GM19099 (cell line): ENCODE measurements around the gene TTC7B.

Experiments used
- POLR2A ChIP-seq: IDR thresholded peaks from 3 replicates; pipeline ENCODE4 v1.6.1; 2011; ENCODE audit warnings: low read depth; ENCODE audit not compliant: insufficient read length; ENCODE audit errors: extremely low read depth

Gene TTC7B

DNA sequence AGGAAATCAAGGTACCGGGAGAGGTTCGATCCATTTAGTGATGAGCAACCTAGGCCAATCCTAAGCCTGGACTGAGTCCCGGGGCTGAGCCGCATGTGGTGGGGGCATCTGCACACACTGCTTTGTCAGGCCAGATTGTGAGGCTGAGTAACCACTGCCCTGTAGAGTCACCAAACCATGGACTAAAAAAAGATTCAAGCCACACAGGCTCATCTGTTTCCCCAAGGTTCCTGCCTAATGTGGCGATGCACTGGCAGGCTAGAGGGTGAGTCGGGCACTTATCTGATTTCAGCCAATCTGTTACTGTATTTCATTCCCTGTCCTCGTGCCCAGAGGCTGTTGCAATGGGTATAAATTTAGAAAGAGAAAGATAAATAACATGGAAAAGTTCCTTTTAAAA, 140.8 kb downstream of the TTC7B start:
- TF ChIP-seq POLR2A: no peak

DNA sequence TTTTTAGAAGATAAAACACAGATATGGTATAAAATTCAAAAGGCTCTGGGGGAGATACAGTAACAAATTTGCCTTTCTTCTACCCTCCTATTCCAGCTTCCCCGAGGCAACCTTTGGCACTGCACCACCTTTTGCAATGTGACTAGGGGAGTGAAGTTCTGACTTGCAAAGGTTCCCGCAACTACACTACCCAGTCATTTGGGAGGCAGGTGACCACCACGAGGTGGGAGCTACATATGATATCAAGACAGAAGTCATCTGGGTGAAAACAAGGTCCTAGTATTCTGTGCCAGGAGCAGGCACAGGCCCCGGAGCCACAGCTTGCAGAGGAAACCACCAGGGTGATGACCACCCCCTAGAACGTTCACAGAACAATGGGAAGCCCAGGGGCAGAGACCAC, 141.5 kb downstream of the TTC7B start:
- TF ChIP-seq POLR2A: no peak

DNA sequence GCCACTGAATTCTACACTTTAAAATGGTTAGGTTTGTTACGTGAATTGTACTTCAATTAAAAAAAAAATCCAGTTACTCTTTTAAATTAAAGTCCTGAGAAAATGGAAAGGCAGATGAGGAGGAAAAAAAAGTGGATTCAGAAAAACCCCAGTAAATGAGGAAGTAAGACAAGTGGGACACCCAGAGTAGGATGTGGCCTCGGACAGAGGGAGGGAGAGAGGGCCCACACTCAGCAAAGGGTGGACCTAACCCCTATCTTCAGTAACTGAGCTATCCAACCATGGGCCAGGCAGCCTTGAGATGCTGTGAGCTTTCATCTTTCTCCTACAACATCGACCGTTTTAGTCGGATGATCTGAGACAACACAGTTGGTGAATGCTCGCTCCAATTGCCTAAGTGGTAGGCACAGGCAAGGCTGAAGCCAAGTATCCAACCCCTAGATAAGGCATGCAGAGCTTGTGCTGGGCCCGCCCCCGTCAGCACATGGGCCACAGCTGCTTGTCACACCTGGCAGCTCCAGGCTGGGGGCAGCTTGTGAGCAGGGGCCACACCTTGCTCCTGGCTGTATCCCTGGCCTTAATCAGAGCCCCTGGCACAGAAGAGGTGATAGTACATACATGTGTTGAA, 142.1 kb downstream of the TTC7B start:
- no peak for TF ChIP-seq POLR2A

DNA sequence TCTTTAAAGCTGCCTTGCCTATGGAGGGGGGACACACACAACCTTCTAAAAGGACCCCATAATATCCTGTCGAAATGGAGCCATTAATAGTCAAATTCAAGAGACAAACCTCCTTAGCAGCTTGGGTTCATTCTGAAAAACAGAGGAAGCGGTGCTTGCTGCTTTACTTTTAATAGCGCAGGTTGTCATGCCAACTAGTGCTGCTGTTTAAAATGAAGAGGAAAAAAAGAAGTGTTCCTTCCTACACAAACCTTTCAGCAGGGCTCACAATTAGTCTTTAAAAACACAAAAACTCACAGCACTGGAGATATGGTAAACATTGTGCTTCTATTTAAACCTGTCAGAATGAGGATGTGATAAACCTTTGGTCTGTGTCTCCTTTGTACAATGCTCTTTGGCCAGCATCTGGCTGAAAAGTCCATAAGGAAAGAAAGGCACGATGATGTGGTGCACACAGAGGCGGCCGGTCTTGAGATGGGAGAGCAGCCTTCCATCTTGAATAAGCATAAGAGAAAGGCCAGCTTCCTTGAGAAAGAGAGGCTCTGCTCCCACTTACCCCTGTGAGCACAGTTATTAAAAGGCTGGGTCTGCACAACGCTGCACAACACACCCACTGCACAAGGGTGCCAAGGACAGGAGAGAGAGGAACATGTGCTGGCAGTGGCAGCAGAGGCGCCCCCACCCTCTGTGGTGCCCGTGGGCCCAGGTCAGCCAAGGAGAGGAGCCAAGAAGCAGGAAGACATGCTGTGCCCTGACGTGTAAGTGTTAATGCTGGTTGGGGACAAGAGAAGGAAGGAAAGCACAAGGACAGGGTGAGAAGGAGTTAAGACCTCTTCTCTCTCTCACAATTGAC, 144.6 kb downstream of the TTC7B start:
- no peak for TF ChIP-seq POLR2A

DNA sequence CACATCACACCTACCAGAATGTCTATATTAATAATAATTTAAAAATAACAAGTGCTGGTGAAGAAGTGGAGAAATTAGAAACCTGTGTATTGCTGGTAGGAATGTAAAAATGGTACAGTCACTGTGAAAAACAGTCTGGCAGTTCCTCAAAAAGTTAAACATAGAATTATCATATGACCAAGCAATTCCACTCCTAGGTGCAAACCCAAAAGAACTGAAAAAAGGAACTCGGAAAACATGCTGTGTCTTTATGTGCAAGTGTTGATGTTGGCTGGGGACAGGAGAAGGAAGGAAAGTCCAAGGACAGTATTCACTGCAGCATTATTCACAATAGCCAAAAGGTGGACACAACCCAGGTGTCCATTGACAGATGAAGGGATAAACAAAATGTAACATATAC, 146.5 kb downstream of the TTC7B start:
- TF ChIP-seq POLR2A: no peak

DNA sequence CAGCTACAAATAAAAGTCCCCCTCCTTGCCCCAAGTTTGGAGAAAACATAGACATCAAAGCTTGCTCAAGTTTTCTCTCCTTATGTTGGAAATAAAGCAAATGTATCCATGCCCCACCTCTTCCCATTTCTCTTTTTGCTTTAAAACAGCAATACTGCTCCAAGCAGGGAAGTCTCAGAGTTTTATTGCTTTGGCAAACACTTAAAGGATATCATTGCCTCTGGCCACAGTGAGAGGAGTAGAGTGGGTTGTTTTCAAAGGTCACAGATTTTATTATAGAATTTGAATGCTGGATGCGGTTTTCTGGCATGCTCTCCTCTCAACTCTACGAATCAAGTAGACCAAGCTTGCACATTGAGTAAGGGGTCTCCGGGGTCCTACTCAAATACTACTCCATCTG, 149.7 kb downstream of the TTC7B start:
- no peak for TF ChIP-seq POLR2A

DNA sequence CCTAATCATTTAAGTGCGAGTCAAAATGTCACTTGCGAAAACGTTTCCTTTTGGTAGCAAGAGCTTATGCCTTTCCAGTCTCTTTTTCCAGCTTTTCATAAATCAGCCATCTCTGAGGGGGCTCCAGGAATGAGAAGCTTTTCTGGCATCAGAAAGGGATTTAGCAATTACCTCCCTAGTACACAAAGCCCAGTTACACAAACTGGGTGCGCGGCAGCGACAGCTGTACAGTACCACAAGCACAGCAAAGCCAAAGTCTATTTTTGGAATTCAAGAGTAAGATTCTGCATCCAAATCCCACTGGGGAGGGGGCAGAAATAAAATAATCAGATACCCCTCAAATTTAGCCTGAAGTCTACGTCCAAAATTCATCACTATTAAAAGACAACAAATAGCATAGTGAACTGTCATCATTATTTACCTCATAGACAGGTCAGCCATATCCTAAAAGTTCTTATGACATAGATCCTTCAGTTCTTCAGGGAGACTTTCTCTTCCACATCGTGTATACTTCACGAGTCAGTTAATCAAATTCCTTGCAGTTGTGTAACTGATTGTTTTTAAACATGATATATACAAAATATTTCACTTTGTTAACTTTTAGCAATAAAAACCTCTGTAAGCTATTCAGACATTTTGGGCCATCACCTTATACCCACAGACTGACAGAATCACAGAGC, 150.8 kb downstream of the TTC7B start:
- no peak for TF ChIP-seq POLR2A

DNA sequence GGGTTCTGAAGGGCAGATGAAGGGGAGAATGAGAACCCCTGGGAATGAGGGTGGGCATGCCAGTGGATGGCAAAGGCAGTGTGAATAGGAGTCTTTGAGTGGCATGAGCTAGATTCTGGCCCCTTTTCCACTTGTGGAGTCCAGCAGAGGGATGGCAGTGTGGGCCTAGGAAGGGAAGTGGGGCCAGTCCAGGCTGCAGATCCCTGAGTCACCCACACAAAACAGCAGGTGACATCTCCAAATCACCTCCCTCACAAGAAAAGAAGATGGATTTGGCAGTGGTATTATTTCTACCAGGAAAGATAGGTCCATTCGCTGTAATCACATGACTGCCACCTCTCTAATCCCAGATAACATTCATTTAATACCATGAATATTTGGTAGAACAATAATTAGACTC, 151.3 kb downstream of the TTC7B start:
- TF ChIP-seq POLR2A: no peak

DNA sequence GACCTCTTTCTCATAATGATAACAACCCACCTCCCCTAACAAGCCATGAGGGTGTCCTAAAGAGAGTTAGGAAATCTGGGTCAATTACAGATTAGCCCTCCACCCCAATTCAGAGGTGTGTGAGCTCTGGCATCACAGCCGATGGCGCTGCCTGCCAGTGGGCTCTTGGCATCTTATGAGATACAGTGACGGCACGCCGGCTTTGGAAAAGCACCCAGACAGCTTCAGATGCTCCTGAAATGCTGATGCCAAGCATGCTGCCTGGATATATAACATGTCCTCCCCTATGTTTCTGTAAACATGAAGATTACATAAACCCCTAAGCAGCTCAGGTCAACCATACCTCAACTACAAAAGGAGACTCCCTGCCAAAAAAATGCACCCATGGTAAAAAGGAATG, 152.6 kb downstream of the TTC7B start:
- TF ChIP-seq POLR2A: no peak

DNA sequence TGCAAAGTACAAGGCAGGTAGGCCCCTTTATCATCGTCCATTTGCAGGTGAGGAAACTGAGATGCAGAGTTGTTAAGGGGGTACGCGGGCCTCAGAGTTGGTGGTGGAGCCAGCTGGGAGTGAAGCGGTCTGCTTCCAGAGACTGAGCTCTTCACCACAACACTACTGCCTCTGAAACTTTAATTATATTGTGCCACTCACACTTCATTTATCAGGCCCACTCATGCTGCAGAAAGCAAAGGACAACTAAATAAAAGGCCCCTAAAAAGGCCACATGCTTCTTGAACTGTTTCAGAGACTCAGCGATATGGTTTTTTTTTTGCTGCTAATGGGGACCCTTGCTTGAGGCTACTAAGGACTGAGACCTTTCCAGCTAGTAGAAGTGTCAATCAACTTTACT, 153.1 kb downstream of the TTC7B start:
- TF ChIP-seq POLR2A: no peak

DNA sequence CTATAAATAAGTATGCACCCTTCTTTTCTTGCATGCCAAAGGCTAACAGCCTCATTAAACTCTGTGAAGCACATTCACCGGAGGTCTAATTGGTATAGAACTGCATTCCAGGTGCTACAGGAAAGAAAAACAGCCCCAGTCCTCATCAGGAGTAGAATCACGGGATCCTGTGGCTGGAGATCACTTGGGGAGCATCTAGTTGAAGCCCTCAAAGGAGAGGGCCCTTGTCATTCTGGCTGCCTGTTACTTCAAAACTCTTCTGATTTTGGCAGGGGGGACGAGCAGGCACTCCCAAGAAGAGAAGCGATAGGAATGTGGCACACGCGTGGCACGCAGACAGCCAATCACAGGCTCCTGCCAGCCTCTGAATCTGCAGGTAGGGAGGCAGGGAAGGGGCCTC, 154.4 kb downstream of the TTC7B start:
- no peak for TF ChIP-seq POLR2A

DNA sequence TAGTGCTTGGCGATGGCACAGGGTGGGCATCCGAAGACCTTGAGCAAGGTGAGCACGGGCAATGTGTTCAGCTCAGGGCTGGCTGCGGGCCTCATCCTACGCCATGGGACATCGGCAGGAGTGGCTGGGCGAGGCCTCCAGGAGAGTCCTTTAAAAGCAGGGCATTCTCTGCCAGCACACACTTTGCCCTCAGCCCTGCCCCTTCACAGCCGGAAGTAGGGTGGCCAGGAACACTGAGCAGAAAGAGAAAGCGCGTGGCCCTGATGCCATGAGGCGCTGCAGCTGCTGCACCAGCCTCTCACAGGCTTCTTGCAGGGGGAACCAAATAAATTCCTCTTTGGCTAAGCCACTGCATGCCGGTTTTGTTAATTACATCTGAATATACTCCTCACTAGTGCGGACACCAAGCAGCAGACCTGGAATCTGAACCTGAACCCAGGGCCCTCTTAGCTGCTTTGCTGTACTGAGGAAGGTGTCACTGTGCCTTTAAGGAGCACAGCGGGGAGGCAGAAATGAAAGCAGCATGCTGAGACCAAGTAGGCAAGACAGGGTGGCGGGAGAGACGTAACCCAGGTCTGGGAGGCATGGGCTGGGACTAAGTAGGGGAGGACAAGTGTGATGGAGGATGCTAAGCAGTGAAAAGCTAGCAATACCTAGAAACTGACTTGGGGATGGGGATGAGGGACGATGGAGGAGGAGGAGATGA, 155.2 kb downstream of the TTC7B start:
- no peak for TF ChIP-seq POLR2A

DNA sequence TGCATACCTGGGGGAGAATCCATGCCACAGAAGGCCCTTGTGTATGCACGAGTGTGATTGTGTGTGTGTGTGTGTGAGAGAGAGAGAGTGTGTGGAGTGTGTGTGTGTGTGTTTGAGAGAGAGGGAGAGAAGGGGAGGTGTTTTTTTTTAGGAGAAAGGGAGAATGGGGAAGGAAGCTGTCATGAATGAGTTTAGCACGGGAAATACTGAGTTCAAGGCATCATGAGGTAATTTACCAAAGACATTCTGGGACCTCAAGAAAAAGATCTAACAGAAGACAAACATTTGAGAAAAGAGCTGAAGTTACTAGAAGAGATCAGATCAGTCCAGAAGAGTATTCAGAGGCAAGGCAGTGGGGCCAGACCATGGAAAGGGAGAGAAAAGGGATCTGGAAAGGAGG, 157.1 kb downstream of the TTC7B start:
- TF ChIP-seq POLR2A: no peak

DNA sequence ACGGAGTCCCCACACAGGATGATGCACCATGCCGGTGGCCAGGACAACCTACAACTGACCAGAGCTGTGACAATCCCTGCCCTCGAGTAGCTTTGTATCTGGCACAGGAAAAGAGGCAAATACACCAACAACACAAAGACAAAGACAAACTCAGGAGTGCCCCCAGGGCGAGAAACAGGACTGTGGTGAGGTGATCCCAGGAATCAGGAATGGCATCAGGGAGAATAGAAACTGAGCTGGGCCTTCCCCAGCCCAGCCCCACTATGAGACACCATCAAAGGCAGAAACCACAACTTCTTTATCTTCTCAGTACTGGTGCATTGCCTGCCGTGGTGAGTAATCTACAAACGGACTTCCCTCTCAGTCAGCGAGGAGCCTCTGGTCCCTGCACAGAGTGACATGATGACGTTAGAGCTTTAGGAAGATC, 157.7 kb downstream of the TTC7B start:
- TF ChIP-seq POLR2A: no peak

DNA sequence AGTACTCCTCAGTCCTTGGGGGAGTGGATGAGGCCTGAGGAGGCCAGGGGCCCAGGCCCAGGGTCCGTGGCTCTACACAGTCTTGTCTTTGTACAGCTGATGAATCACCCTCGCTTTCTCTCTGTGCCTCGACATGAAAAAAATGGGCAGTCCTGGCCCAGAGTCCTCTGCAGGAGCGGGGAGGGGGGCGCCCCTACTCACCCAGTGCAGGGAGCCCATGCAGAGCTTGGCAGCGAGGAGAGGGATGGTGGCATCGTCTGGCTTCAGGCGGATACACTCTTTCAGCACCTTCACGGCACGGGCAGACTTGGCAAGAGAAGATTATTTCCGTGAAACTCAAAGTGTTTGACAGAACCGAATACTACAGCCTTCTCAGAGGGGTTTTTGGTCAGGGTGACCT, 159.3 kb downstream of the TTC7B start:
- no peak for TF ChIP-seq POLR2A

DNA sequence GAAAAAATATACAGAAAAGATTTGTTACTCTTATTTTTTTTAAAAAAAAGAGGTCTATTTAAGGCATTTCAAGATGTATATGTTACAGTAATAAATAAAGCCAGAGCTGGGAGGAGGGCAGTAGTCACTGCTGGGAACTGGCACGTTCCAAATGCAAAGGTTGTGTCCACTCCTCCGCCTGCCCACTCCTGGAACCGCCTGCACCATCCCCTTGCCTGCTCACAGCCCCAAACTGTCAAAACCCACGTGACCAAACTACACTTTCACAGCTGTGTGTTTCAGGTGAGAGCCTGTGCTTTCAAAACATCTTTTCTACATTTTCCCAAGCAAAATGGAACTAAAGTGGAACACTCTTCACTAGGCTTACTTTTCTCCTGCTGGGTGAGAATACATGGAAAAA, 160.4 kb downstream of the TTC7B start:
- TF ChIP-seq POLR2A: no peak

DNA sequence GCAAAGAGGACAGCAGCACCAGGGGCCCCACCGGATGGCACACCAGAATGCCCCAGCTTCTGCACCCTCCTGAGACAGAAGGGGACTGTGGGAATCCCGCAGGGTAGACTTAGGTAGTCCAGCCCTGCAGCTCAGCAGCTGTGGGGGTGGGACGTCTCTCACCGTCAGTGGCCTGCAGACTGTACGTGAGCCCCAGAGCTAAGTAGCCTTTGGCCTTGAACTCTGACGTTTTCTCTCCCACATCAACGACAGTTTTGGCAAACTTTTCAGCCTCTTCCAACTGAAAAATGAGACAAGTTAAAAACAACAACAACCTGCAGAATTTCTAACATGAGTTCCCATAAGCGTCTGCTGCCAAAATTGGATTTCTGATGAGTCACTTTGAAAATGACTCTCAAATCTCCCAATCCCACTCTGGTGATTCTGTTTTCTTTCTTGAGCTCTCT, 161.4 kb downstream of the TTC7B start:
- TF ChIP-seq POLR2A: no peak
